Neural cell (in vitro differentiated cells): Measurements from ENCODE around the gene GCDH. TPM values are rescaled to one million over a fixed set of nuclear protein-coding genes. Genes with fewer than 3 reads are reported as not detected.
"Not testable (repeated sequence)": the region's sequence is repeated elsewhere in the genome, so short reads cannot be mapped to it uniquely, and the experiment has no call there.

Experiments
- H2AFZ ChIP-seq: fragments of 200-600, 300-800 bp; sonication (generic), shearing (Covaris generic); 2 replicates; pipeline ENCODE4 v1.6.0; 2014; ENCODE audit warnings: low read depth, mild to moderate bottlenecking, antibody characterized with exemption, low read length, moderate library complexity
- H3F3A ChIP-seq: fragments of 200-600 bp; shearing (Covaris generic); 2 replicates; pipeline ENCODE4 v1.6.1; 2016; ENCODE audit warnings: mild to moderate bottlenecking, moderate library complexity, mixed read lengths, antibody characterized with exemption, low read length; ENCODE audit not compliant: insufficient read depth, poor library complexity, severe bottlenecking
- H3K27ac ChIP-seq: fragments of 200-600, 300-800 bp; sonication (generic), shearing (Covaris generic); 2 replicates; pipeline ENCODE4 v1.5.1; 2014; ENCODE audit warnings: mild to moderate bottlenecking, low read length, moderate library complexity
- H3K27me3 ChIP-seq: fragments of 300-800, 200-600 bp; sonication (generic), shearing (Covaris generic); 2 replicates; pipeline ENCODE4 v1.6.0; 2014; ENCODE audit warnings: mild to moderate bottlenecking, low read depth, low read length, moderate library complexity; ENCODE audit not compliant: insufficient read depth
- H3K36me3 ChIP-seq: fragments of 300-800, 200-600 bp; sonication (generic), shearing (Covaris generic); 2 replicates; pipeline ENCODE4 v1.5.1; 2014; ENCODE audit warnings: mild to moderate bottlenecking, antibody characterized with exemption, low read length, moderate library complexity; ENCODE audit not compliant: insufficient read depth
- H3K4me2 ChIP-seq: fragments of 300-800, 200-600 bp; sonication (generic), shearing (Covaris generic); 2 replicates; pipeline ENCODE4 v1.6.0; 2014; ENCODE audit warnings: mild to moderate bottlenecking, low read length
- H3K4me3 ChIP-seq: fragments of 300-800, 200-600 bp; sonication (generic), shearing (Covaris generic); 2 replicates; pipeline ENCODE4 v1.5.1; 2014; ENCODE audit warnings: mild to moderate bottlenecking, low read length, moderate library complexity
- H3K79me2 ChIP-seq: fragments of 200-600 bp; shearing (Covaris generic); replicated peaks from 2 replicates; pipeline ENCODE4 v1.6.0; 2014; ENCODE audit warnings: mild to moderate bottlenecking, low read length, moderate library complexity; ENCODE audit not compliant: insufficient read depth
- H3K9ac ChIP-seq: fragments of 300-800, 200-600 bp; sonication (generic), shearing (Covaris generic); 2 replicates; pipeline ENCODE4 v1.6.1; 2016; ENCODE audit warnings: mild to moderate bottlenecking, low read length, mixed read lengths
- H3K9me2 ChIP-seq: fragments of 200-600 bp; shearing (Covaris generic); 2 replicates; pipeline ENCODE4 v1.6.1; 2016; ENCODE audit warnings: mild to moderate bottlenecking, low read length, mixed read lengths; ENCODE audit not compliant: insufficient read depth
- H3K9me3 ChIP-seq: fragments of 200-600, 300-800 bp; sonication (generic), shearing (Covaris generic); 2 replicates; pipeline ENCODE4 v1.6.1; 2016; ENCODE audit warnings: mild to moderate bottlenecking, mixed run types, low read length, moderate library complexity, mixed read lengths
- H4K20me1 ChIP-seq: fragments of 200-600 bp; shearing (Covaris generic); 2 replicates; pipeline ENCODE4 v1.6.1; 2016; ENCODE audit warnings: mild to moderate bottlenecking, mixed run types; ENCODE audit not compliant: insufficient read depth
- CTCF ChIP-seq: fragments of 450-650 bp; IDR thresholded peaks from 2 replicates; pipeline ENCODE4 v1.5.1; 2014; ENCODE audit warnings: antibody characterized with exemption, mild to moderate bottlenecking, moderate library complexity; ENCODE audit not compliant: poor library complexity, severe bottlenecking
- EP300 ChIP-seq: fragments of 450-650 bp; conservative IDR thresholded peaks from 2 replicates; pipeline ENCODE4 v1.6.1; 2014; ENCODE audit warnings: antibody characterized with exemption, mild to moderate bottlenecking, moderate library complexity; ENCODE audit not compliant: poor library complexity, severe bottlenecking
- EZH2 ChIP-seq: fragments of 200-600, 300-800 bp; shearing (Covaris generic), sonication (generic); IDR thresholded peaks from 2 replicates; pipeline ENCODE4 v1.6.1; 2014; ENCODE audit warnings: antibody characterized with exemption, low read length, borderline replicate concordance, mild to moderate bottlenecking; ENCODE audit not compliant: insufficient read depth, poor library complexity, severe bottlenecking
- MXI1 ChIP-seq: fragments of 450-650 bp; conservative IDR thresholded peaks from 2 replicates; pipeline ENCODE4 v1.6.1; 2014; ENCODE audit warnings: antibody characterized with exemption, mild to moderate bottlenecking; ENCODE audit not compliant: poor library complexity, severe bottlenecking
- POLR2AphosphoS5 ChIP-seq: IDR thresholded peaks from 2 replicates; pipeline ENCODE4 v1.6.1; 2012
- RAD21 ChIP-seq: fragments of 450-650 bp; conservative IDR thresholded peaks from 2 replicates; pipeline ENCODE4 v1.6.1; 2014; ENCODE audit warnings: antibody characterized with exemption, mild to moderate bottlenecking, moderate library complexity
- REST ChIP-seq: IDR thresholded peaks from 2 replicates; pipeline ENCODE4 v1.6.1; 2012; ENCODE audit warnings: borderline replicate concordance
- SMC3 ChIP-seq: fragments of 450-650 bp; conservative IDR thresholded peaks from 2 replicates; pipeline ENCODE4 v1.6.1; 2014; ENCODE audit warnings: antibody characterized with exemption, mild to moderate bottlenecking, moderate library complexity; ENCODE audit not compliant: poor library complexity
- TAF1 ChIP-seq: IDR thresholded peaks from 2 replicates; pipeline ENCODE4 v1.6.1; 2012; ENCODE audit warnings: low read depth
- polyA plus RNA-seq: library from polyadenylated mRNA; depleted of rRNA; stranded (reverse); fragments of >200 nt; gene quantifications from 2 replicates; pipeline ENCODE4 v1.2.3, GENCODE V29; 2014

The GCDH gene
- polyA plus RNA-seq, 1 donor from 2014 or later, result 35.4 TPM

- H3F3A ChIP-seq, result no peaks in the 10 kb centered on the region
- H3K9me3 ChIP-seq, result no peaks in the 10 kb centered on the region
- H3K9ac ChIP-seq, result no peak overlapping the region
- peaks cover 28% of the 10 kb centered on the region for H3K79me2 ChIP-seq
- H3K9me2 ChIP-seq, result no peaks in the 10 kb centered on the region
- H3K4me2 ChIP-seq, result no peak overlapping the region
- H3K4me3 ChIP-seq, result no peak overlapping the region
- no peak overlapping the region for H3K27ac ChIP-seq
- H3K27me3 ChIP-seq, result no peaks in the 10 kb centered on the region
- H3K36me3 ChIP-seq, result peaks cover 9% of the 10 kb centered on the region
- TF ChIP-seq MXI1 (no peak), CTCF (no peak), EZH2 (no peak), REST (no peak)
- peaks cover 16% of the 10 kb centered on the region for H4K20me1 ChIP-seq
- no peak overlapping the region for H2AFZ ChIP-seq
These were observed 47.6 kb upstream of the GCDH start for GRCh38 chr19:12843328-12843727.

- Histone ChIP-seq H3K4me2 (no peak overlapping the region), H3K9me3 (no peaks in the 10 kb centered on the region), H3K9ac (no peak overlapping the region), H3K27ac (no peak overlapping the region), H3K79me2 (peaks cover 28% of the 10 kb centered on the region), H3F3A (no peaks in the 10 kb centered on the region), H3K4me3 (no peak overlapping the region), H3K9me2 (no peaks in the 10 kb centered on the region), H4K20me1 (peaks cover 16% of the 10 kb centered on the region), H2AFZ (no peak overlapping the region), H3K27me3 (no peaks in the 10 kb centered on the region), H3K36me3 (peaks cover 9% of the 10 kb centered on the region)
- TF ChIP-seq POLR2AphosphoS5, result no peak
- TF ChIP-seq CTCF, result no peak
- no peak for TF ChIP-seq REST
- TF ChIP-seq SMC3, result no peak
- TF ChIP-seq TAF1, result no peak
- TF ChIP-seq MXI1, result no peak
- TF ChIP-seq EP300, result no peak
- no peak for TF ChIP-seq EZH2
- TF ChIP-seq RAD21, result no peak
These were observed 46.8 kb upstream of the GCDH start for GRCh38 chr19:12843999-12844732.

- H3K9me2 ChIP-seq, H2AFZ ChIP-seq, H3K4me2 ChIP-seq, H3K9me3 ChIP-seq, H3K27me3 ChIP-seq, H3K4me3 ChIP-seq, H3K27ac ChIP-seq, H3K36me3 ChIP-seq, H3F3A ChIP-seq, H3K9ac ChIP-seq: not testable (repeated sequence)
- H4K20me1 ChIP-seq, result peaks cover 14% of the 10 kb centered on the region
- H3K79me2 ChIP-seq, result peaks cover 13% of the 10 kb centered on the region
These were observed 44.3 kb upstream of the GCDH start for GRCh38 chr19:12846613-12847012.
